T follicular helper cell (primary cell): ENCODE data around the gene CCDC92B.
"Not testable (repeated sequence)": the region's sequence is repeated elsewhere in the genome, so short reads cannot be mapped to it uniquely, and the experiment has no call there.

Experiments used
- DNase-seq: peaks from one replicate; pipeline ENCODE4 v3.0.0-alpha.2; 2020; ENCODE audit warnings: low read depth

Gene CCDC92B

GRCh38 chr17:2689411-2690164 lies 59.9 kb downstream of the CCDC92B start:
- DNase-seq, result no peak

GRCh38 chr17:2688351-2689342 lies 60.8 kb downstream of the CCDC92B start:
- no peak for DNase-seq

GRCh38 chr17:2687074-2687418 lies 62.4 kb downstream of the CCDC92B start:
- DNase-seq, result no peak

GRCh38 chr17:2685696-2686095 lies 63.8 kb downstream of the CCDC92B start:
- DNase-seq, result no peak

GRCh38 chr17:2684549-2684948 lies 64.9 kb downstream of the CCDC92B start:
- no peak for DNase-seq

- DNase-seq, result no peak
Observed at GRCh38 chr17:2683912-2684311, 65.5 kb downstream of the CCDC92B start.

GRCh38 chr17:2682176-2682938 lies 67.1 kb downstream of the CCDC92B start:
- no peak for DNase-seq

GRCh38 chr17:2681650-2682049 lies 67.8 kb downstream of the CCDC92B start:
- DNase-seq, result no peak

GRCh38 chr17:2680961-2681360 lies 68.5 kb downstream of the CCDC92B start:
- no peak for DNase-seq

- DNase-seq, result not testable (repeated sequence)
Observed at GRCh38 chr17:2679247-2679646, 70.2 kb downstream of the CCDC92B start.
